A549 (cell line): ENCODE results near the gene UMODL1.

Experiments used
- CBX2 ChIP-seq: fragments of 200-600 bp; sonication (generic); IDR thresholded peaks from 2 replicates; pipeline ENCODE4 v1.6.1; 2016; ENCODE audit warnings: low read depth, mild to moderate bottlenecking, borderline replicate concordance
- HMGXB4 ChIP-seq: fragments of 250-450 bp; sonication (Bioruptor Pico); IDR thresholded peaks from 2 replicates; pipeline ENCODE4 v1.5.0; 2021; ENCODE audit warnings: mild to moderate bottlenecking, moderate library complexity, borderline replicate concordance
- TP53 ChIP-seq: fragments of 250-450 bp; sonication (Bioruptor Pico); IDR thresholded peaks from 2 replicates; pipeline ENCODE4 v1.5.0; 2021; ENCODE audit warnings: mild to moderate bottlenecking, moderate library complexity
- TF ChIP-seq, protein P1 (sequence below): fragments of >200 bp; sonication (Bioruptor Twin); formaldehyde crosslinking; IDR thresholded peaks from 3 replicates; pipeline ENCODE4 v1.5.1; 2016

DNA sequence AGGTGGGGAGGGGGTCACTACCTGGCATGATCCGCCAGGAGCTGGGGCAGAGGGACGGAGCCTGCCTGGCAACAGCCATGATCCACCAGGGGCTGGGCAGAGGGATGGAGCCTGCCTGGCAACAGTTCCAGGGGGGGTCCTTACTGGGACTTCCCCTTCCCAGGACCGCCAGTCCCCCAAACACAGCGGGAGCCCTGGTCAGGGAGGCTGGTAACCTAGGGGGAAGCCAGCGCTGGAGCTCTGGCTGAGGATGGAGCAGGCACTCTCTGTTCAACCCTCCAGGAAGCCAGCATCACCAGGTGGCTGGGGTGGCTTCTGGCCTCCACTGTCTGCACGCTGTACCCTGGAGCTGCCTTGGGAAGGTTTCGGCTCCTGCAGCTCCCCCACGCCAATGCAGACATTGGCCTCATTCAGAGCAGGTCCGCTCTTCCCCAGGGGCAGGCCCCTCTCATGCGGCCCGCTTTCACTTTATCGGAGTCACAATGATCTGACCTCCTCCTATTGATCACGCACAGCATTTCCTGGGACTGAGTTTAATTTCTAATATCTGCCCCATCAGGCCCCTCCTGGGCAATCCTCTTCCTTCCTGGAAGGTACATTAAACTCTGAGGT is 79.5 kb downstream of the UMODL1 start:
- TF ChIP-seq CBX2: no peak
- TF ChIP-seq, protein P1, sequence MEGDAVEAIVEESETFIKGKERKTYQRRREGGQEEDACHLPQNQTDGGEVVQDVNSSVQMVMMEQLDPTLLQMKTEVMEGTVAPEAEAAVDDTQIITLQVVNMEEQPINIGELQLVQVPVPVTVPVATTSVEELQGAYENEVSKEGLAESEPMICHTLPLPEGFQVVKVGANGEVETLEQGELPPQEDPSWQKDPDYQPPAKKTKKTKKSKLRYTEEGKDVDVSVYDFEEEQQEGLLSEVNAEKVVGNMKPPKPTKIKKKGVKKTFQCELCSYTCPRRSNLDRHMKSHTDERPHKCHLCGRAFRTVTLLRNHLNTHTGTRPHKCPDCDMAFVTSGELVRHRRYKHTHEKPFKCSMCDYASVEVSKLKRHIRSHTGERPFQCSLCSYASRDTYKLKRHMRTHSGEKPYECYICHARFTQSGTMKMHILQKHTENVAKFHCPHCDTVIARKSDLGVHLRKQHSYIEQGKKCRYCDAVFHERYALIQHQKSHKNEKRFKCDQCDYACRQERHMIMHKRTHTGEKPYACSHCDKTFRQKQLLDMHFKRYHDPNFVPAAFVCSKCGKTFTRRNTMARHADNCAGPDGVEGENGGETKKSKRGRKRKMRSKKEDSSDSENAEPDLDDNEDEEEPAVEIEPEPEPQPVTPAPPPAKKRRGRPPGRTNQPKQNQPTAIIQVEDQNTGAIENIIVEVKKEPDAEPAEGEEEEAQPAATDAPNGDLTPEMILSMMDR: no peak
- no peak for TF ChIP-seq TP53 (CRISPR knock-in tag)
- no peak for TF ChIP-seq HMGXB4
